Hepatocyte (in vitro differentiated cells): ENCODE results near the gene CAMTA2.

Experiments used
- EZH2 ChIP-seq: fragments of 200-600 bp; sonication (generic); IDR thresholded peaks from 2 replicates; pipeline ENCODE4 v1.6.1; 2016; ENCODE audit warnings: antibody characterized with exemption, mild to moderate bottlenecking, borderline replicate concordance
- EZH2phosphoT487 ChIP-seq: fragments of 200-600 bp; sonication (generic); IDR thresholded peaks from one replicate; pipeline ENCODE4 v1.6.1; 2018; ENCODE audit warnings: antibody characterized with exemption, mild to moderate bottlenecking, low read depth, moderate library complexity; ENCODE audit not compliant: unreplicated experiment, severe bottlenecking
- TF ChIP-seq, protein P1 (sequence below): fragments of 200-600 bp; sonication (generic); IDR thresholded peaks from 2 replicates; pipeline ENCODE4 v1.5.1; 2016; ENCODE audit warnings: antibody characterized with exemption, mild to moderate bottlenecking; ENCODE audit not compliant: poor library complexity

DNA sequence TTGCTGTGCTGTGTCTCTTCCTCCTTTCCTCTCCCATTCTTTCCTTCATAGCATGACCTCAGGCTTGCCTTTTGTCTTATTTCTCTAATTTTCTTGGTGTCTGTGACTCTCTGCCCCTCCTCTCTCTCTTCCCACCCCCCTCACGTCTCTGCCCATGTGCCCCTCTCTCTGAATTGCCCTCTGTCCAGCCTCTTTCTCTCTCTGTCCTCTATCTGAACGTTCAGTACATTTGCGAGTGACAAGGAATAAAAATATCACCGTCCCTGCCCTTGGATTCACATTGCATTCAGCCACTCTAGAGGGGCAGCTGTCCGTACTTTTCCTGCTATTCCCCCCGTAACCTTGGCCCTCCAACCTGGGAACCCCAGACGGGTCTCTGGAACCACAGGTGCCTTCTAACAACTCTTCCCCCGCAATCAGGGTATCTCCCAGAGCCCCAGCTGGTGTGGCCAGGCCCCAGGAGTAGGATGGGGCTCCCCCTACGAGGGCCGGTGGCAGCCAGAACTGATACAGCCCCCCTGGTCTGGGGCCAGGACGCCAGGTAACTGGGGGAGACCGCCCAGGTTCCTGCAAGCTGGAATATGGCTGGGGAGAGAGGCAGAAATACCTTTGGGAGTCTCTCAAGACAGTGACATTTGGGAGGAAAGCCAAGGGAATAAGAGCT, 12.1 kb upstream of the CAMTA2 start:
- TF ChIP-seq EZH2 (no peak), EZH2phosphoT487 (no peak)
- TF ChIP-seq, protein P1, sequence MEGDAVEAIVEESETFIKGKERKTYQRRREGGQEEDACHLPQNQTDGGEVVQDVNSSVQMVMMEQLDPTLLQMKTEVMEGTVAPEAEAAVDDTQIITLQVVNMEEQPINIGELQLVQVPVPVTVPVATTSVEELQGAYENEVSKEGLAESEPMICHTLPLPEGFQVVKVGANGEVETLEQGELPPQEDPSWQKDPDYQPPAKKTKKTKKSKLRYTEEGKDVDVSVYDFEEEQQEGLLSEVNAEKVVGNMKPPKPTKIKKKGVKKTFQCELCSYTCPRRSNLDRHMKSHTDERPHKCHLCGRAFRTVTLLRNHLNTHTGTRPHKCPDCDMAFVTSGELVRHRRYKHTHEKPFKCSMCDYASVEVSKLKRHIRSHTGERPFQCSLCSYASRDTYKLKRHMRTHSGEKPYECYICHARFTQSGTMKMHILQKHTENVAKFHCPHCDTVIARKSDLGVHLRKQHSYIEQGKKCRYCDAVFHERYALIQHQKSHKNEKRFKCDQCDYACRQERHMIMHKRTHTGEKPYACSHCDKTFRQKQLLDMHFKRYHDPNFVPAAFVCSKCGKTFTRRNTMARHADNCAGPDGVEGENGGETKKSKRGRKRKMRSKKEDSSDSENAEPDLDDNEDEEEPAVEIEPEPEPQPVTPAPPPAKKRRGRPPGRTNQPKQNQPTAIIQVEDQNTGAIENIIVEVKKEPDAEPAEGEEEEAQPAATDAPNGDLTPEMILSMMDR, result no peak
